ENCODE results near the gene GIMAP8.
"Not testable (repeated sequence)": the region's sequence is repeated elsewhere in the genome, so short reads cannot be mapped to it uniquely, and the experiment has no call there.

The GIMAP8 gene

GRCh38 chr7:150489782-150490181 is 39.4 kb downstream of the GIMAP8 start:
- no peak overlapping the region for H3K27ac Mint-ChIP-seq
- no peaks in the 10 kb centered on the region for H3K36me3 Mint-ChIP-seq
- H3K9me3 Mint-ChIP-seq: peaks cover 2% of the 10 kb centered on the region
- ATAC-seq: no peak
- H3K4me3 Mint-ChIP-seq: no peak overlapping the region
- H3K4me1 Mint-ChIP-seq: no peaks in the 10 kb centered on the region
- H3K27me3 Mint-ChIP-seq: peaks cover 18% of the 10 kb centered on the region

- not testable (repeated sequence) for H3K27ac Mint-ChIP-seq, H3K36me3 Mint-ChIP-seq, H3K4me1 Mint-ChIP-seq, H3K4me3 Mint-ChIP-seq, H3K9me3 Mint-ChIP-seq, ATAC-seq
- peaks cover 16% of the 10 kb centered on the region for H3K27me3 Mint-ChIP-seq
These were observed 43.0 kb downstream of the GIMAP8 start for GRCh38 chr7:150493442-150493841.

- ATAC-seq: no peak
- Mint-ChIP-seq H3K27ac (no peak overlapping the region), H3K9me3 (peaks cover 14% of the 10 kb centered on the region), H3K27me3 (peaks cover 31% of the 10 kb centered on the region), H3K4me1 (no peaks in the 10 kb centered on the region), H3K4me3 (no peak overlapping the region), H3K36me3 (no peaks in the 10 kb centered on the region)
These were observed 52.1 kb downstream of the GIMAP8 start for GRCh38 chr7:150502519-150502918.

- Mint-ChIP-seq H3K36me3 (no peaks in the 10 kb centered on the region), H3K4me1 (no peaks in the 10 kb centered on the region)
These were observed 52.7 kb downstream of the GIMAP8 start for GRCh38 chr7:150503155-150503554.

DNA sequence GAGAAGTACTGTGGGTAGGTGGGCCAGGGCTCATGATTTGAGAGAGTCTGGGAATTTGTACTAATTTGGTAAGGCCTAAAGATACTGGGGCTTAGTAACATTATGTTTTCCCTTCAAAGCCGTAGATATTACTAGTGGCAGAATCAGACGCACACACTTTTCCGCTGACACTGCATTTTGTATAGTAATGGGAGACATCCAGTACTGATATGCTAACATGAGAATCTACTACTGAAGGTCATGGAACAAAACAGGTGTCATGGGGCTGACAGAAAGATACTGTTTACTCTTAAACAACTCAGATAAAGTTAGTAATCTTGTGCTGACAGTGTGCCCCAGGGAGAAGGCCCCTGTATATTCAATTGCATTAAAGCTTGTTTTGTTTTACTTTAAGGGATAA is 53.2 kb downstream of the GIMAP8 start:
- no peaks in the 10 kb centered on the region for H3K36me3 Mint-ChIP-seq
- peaks cover 21% of the 10 kb centered on the region for H3K27me3 Mint-ChIP-seq
- no peak overlapping the region for H3K4me3 Mint-ChIP-seq
- no peaks in the 10 kb centered on the region for H3K4me1 Mint-ChIP-seq
- peaks cover 12% of the 10 kb centered on the region for H3K9me3 Mint-ChIP-seq
- no peak for ATAC-seq
- H3K27ac Mint-ChIP-seq: no peak overlapping the region

More at GRCh38 chr7:150503155-150503554, 52.7 kb downstream of the GIMAP8 start:
- Mint-ChIP-seq H3K4me3 (no peak overlapping the region), H3K27ac (no peak overlapping the region), H3K27me3 (peaks cover 24% of the 10 kb centered on the region), H3K9me3 (peaks cover 13% of the 10 kb centered on the region)
- ATAC-seq: no peak

- Mint-ChIP-seq H3K36me3 (no peaks in the 10 kb centered on the region), H3K9me3 (no peaks in the 10 kb centered on the region), H3K4me3 (no peak overlapping the region), H3K27me3 (peaks cover 9% of the 10 kb centered on the region), H3K4me1 (no peaks in the 10 kb centered on the region), H3K27ac (no peak overlapping the region)
- no peak for ATAC-seq
These were observed 57.6 kb downstream of the GIMAP8 start for GRCh38 chr7:150507947-150508602.

- H3K4me1 Mint-ChIP-seq: peaks cover 9% of the 10 kb centered on the region
- H3K27ac Mint-ChIP-seq: no peak overlapping the region
- ATAC-seq: no peak
- no peaks in the 10 kb centered on the region for H3K36me3 Mint-ChIP-seq
- peaks cover 9% of the 10 kb centered on the region for H3K27me3 Mint-ChIP-seq
- H3K9me3 Mint-ChIP-seq: no peaks in the 10 kb centered on the region
- H3K4me3 Mint-ChIP-seq: no peak overlapping the region
These were observed 60.6 kb downstream of the GIMAP8 start for GRCh38 chr7:150511048-150511447.

- Mint-ChIP-seq H3K36me3 (no peaks in the 10 kb centered on the region), H3K4me3 (no peak overlapping the region), H3K4me1 (peaks cover 9% of the 10 kb centered on the region), H3K27ac (no peak overlapping the region), H3K9me3 (no peaks in the 10 kb centered on the region), H3K27me3 (no peaks in the 10 kb centered on the region)
- no peak for ATAC-seq
These were observed 63.3 kb downstream of the GIMAP8 start for GRCh38 chr7:150513758-150514157.

DNA sequence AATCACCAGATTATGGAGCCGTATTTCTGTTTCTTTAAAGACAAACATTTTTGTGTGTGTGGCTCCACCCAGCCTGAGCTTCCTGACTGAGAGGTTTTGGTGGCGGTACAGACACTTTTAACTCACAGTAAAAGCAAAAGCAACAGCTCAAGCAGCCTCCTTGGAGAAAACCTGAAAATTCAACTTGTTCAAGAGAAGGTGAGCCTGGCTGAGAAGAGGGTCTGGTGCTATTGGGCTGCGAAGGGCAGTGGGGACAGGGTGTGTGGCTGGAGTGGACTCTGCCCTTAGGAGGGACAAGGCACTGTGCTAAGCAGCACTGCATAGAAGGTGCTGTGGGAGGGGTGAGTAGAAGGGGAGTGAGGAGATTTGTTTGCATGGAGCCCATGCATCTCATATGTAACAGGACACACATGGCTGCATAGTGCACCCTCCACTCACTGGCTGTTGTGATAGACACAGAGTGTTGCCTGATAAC is 64.4 kb downstream of the GIMAP8 start, which contains the start of gene GIMAP7:
GIMAP7 (plus strand) TSS at position 125 of the 475 bp plus-strand sequence. CDS start 5,103 bp downstream, outside the sequence.
- H3K27me3 Mint-ChIP-seq: no peaks in the 10 kb centered on the region
- H3K4me3 Mint-ChIP-seq: peak within 1 kb of the TSS; percentile 6
- H3K4me1 Mint-ChIP-seq: peaks cover 9% of the 10 kb centered on the region
- H3K9me3 Mint-ChIP-seq: no peaks in the 10 kb centered on the region
- H3K27ac Mint-ChIP-seq: no peak within 1 kb of the TSS
- ATAC-seq: peak; percentile 49
- no peaks in the 10 kb centered on the region for H3K36me3 Mint-ChIP-seq

- Mint-ChIP-seq H3K4me1 (peaks cover 9% of the 10 kb centered on the region), H3K9me3 (no peaks in the 10 kb centered on the region), H3K4me3 (no peak overlapping the region), H3K36me3 (no peaks in the 10 kb centered on the region), H3K27ac (no peak overlapping the region), H3K27me3 (no peaks in the 10 kb centered on the region)
- ATAC-seq: no peak
These were observed 65.1 kb downstream of the GIMAP8 start for GRCh38 chr7:150515248-150516147.

GRCh38 chr7:150516956-150517745 is 66.7 kb downstream of the GIMAP8 start:
- Mint-ChIP-seq H3K36me3 (no peaks in the 10 kb centered on the region), H3K27me3 (no peaks in the 10 kb centered on the region), H3K4me1 (peaks cover 9% of the 10 kb centered on the region), H3K9me3 (no peaks in the 10 kb centered on the region), H3K4me3 (no peak overlapping the region), H3K27ac (no peak overlapping the region)
- no peak for ATAC-seq

- Mint-ChIP-seq H3K36me3 (no peaks in the 10 kb centered on the region), H3K27ac (no peak overlapping the region), H3K9me3 (no peaks in the 10 kb centered on the region), H3K4me1 (peaks cover 7% of the 10 kb centered on the region), H3K27me3 (no peaks in the 10 kb centered on the region), H3K4me3 (no peak overlapping the region)
- no peak for ATAC-seq
These were observed 68.9 kb downstream of the GIMAP8 start for GRCh38 chr7:150519310-150519709.

DNA sequence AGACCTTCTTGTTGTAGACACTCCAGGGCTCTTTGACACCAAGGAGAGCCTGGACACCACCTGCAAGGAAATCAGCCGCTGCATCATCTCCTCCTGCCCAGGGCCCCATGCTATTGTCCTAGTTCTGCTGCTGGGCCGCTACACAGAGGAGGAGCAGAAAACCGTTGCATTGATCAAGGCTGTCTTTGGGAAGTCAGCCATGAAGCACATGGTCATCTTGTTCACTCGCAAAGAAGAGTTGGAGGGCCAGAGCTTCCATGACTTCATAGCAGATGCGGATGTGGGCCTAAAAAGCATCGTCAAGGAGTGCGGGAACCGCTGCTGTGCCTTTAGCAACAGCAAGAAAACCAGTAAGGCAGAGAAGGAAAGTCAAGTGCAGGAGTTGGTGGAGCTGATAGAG is 69.7 kb downstream of the GIMAP8 start:
- no peaks in the 10 kb centered on the region for H3K27me3 Mint-ChIP-seq
- no peaks in the 10 kb centered on the region for H3K4me1 Mint-ChIP-seq
- no peaks in the 10 kb centered on the region for H3K9me3 Mint-ChIP-seq
- no peak for ATAC-seq
- no peak overlapping the region for H3K4me3 Mint-ChIP-seq
- H3K36me3 Mint-ChIP-seq: no peaks in the 10 kb centered on the region
- no peak overlapping the region for H3K27ac Mint-ChIP-seq

DNA sequence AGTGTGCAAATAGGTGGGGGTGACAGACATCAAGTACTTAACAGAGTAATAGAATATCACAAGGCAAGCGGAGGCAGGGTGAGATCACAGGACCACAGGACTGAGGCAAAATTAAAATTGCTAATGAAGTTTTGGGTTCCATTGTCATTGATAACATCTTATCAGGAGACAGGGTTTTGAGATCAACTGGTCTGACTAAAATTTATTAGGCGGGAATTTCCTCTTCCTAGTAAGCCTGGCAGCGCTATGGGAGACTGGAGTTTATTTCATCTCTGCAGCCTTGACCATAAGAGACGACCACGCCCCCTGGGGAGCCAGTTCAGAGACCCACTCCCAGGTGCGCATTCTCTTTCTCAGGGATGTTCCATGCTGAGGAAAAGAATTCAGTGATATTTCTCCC is 72.5 kb downstream of the GIMAP8 start:
- H3K4me3 Mint-ChIP-seq, H3K27me3 Mint-ChIP-seq, H3K36me3 Mint-ChIP-seq, H3K9me3 Mint-ChIP-seq, H3K27ac Mint-ChIP-seq, ATAC-seq, H3K4me1 Mint-ChIP-seq: not testable (repeated sequence)

DNA sequence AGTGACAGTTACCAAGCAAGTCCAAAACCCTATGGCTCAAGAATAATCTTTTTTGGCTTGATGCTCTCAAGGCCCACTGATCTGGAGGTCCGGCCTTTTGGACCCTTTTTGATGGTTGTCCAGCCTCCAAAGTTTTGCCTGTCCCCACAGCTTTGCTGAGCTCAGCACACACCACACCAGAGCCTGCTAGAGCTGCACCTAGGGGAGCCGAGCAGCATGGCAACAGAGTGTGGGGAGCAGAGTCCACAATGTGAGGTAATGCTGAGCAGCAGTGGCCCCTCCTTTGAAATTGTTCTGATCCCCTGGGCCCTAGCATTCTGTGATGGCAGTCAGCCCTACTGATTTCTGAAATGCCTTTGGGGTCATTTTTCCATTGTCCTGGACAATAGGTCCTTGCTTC is 73.6 kb downstream of the GIMAP8 start:
- Mint-ChIP-seq H3K4me1 (no peaks in the 10 kb centered on the region), H3K4me3 (no peak overlapping the region), H3K27ac (no peak overlapping the region), H3K36me3 (no peaks in the 10 kb centered on the region), H3K9me3 (peaks cover 7% of the 10 kb centered on the region), H3K27me3 (no peaks in the 10 kb centered on the region)
- ATAC-seq: no peak
